ENCODE results near the gene CXADR.

The CXADR gene

GRCh38 chr21:17539743-17540341 lies 27.0 kb downstream of the CXADR start:
- DNase-seq: no peak

- no peak for DNase-seq
Measured at GRCh38 chr21:17540530-17540929, 27.7 kb downstream of the CXADR start.

GRCh38 chr21:17542371-17543011 lies 29.6 kb downstream of the CXADR start:
- peak in 1 of 56 donors; percentile 10 for DNase-seq

- DNase-seq: no peak
Measured at GRCh38 chr21:17545007-17545406, 32.2 kb downstream of the CXADR start.

DNA sequence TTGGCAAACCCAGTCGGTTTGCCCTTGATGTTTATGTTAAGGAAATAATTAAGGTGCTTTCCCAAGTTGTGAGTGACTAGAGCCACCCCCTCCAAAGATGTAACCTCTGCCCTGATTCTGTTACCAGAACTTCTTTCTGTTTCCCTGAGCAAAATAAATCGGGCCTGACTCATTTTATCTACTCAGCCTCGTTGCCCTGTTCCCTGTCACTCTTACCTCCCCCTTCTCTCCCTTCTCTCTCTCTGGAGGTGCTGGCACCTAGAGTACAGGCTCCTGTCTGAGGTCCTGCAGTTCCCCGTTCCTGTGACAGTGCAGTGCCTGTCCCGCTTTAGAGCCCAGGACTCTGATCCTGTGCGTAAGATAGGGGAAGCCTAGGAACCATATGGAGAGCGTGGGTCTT lies 35.4 kb downstream of the CXADR start:
- no peak for DNase-seq

DNA sequence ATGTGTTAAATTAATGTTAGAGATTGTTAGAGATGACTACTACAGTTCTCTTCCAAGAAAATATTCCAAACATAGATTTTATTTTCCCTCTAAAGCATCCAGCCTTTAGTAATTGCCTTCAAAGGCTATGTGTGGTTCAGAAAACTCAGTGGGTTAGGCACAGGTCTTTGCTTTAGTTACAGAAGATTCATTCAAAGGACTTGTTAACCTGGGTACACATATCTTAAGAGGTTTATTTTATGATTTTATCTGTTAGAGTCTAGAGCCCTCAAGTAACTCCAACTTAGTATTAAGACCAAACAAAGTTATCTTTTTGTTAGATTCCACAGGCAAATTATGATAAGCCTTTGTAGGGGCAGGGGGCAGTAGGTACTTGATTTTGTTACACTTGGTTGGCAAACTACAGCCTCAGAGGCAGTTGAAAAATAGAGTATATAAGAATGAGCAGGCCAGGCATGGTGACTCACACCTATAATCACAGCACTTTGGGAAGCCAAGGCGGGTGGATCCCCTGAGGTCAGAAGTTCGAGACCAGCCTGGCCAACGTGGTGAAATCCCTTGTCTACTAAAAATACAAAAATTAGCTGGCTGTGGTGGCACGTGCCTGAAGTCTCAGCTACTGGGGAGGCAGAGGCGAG lies 37.9 kb downstream of the CXADR start:
- DNase-seq: no peak

- DNase-seq: no peak
Measured at GRCh38 chr21:17552410-17552809, 39.6 kb downstream of the CXADR start.

DNA sequence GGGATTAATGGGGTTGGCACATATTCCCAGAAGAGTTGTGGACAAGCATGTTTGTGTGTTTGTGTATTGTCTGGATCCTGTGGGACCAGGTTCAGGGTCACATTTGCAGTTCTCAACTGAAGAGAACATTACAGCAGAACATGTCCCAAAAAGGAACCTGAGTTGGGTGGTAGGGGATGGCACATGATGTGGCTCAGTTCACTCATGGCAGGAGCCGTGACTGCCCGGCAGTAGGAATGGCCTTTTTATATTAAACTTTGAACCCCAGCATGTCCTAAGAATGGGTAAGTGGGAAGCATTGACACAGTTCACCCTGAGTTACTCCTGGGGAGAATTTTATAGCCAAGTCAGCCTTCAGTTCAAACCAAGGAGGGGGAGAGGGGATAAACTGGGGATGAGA lies 41.3 kb downstream of the CXADR start:
- no peak for DNase-seq

DNA sequence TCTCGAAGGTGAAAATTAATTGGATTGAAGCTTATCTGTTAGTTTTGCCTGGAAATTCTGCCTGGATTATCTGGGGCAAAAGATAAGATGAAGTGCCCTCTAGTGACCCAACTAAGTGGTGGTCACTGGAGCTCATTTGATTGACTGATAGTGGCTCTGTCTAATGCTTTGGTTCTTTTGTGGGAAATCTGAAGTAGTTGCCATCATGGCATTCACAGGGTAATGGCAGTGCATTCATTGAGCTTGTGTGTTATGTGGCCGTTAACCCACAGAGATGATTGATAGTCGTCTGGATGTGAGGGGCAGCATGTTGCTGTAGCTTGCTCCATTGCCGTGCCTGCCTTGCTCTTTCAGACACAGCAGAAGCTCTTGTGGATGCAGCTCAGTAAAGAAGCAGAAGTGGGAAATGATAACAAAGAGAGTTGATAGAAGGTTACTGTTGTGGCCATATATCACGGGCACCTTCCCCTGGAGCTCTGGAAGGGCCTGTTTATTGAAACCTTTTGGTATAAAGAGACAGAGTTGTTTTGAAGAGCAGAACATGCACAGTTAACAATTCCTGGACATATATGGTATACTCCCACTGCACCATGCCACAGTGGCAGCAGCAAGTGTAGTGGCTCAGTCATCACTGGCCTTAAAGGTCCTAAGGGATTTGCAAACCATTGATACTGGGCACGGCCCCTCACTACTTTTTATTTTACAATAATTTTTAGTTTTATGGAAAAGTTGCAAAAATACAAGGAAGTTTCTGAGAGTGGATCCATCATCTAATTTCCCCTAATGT lies 42.0 kb downstream of the CXADR start:
- DNase-seq: peak in 19 of 56 donors; percentile 7 to 59 (median 33)

GRCh38 chr21:17560377-17561025 lies 47.7 kb downstream of the CXADR start:
- no peak for DNase-seq

DNA sequence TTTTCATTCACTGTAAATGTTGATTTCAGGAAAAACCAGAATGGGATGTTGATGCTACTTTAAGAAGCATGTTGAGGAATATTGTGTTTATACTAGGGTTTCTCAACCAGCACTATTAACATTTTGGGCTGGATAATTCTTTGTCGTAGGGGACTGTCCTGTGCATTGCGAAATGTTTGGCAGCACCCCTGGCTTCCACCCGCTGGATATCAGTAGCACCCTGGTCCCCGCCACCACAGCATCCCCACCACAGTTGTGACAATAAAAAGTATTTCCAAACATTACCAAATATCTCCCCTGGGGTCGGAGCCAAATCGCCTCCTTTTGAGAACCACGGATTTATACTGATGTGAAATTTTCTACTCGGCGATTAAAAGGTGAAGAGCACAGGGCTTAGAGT lies 57.9 kb downstream of the CXADR start:
- no peak for DNase-seq

- DNase-seq: no peak
Measured at GRCh38 chr21:17572431-17572830, 59.6 kb downstream of the CXADR start.

- DNase-seq: no peak
Measured at GRCh38 chr21:17575076-17575475, 62.2 kb downstream of the CXADR start.

- DNase-seq: no peak
Measured at GRCh38 chr21:17576080-17576835, 63.4 kb downstream of the CXADR start.

DNA sequence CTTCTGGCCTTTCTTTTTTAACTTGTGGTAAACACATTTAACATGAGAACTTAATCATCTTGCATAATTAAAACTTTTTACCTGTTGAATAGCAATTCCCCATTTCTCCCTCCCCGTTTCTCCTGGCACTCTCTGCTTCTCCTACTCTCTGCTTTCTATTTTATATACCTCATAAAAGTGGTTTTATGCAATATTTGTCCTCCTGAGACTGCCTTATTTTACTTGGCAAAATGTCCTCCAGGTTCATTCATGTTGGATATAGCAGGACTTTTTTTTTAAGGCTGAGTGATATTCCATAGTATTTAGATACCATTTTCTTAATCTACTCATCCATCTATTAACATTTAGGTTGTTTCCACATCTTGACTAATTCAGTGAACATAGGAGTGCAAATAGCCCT lies 64.9 kb downstream of the CXADR start:
- DNase-seq: no peak

- DNase-seq: no peak
Measured at GRCh38 chr21:17578162-17578561, 65.3 kb downstream of the CXADR start.

DNA sequence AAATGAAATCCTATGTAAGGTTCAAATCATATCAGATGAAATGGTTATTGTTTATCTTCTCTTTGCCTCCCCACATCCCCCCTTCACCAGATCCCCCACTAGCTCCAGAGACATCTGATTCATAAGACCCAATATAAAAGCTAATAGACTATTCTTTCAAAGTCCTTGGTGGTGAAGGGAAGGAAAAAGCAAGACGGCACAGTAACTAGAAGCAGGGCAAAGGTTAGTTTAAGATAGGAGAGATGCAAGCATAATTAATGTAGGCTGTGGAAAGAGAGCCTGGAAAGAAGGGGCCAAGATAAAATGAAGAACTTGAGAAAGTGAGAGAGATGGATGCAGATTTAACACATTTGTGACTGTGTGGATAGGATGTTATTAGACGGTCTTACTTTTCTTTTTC lies 66.0 kb downstream of the CXADR start:
- DNase-seq: no peak

- DNase-seq: no peak
Measured at GRCh38 chr21:17580319-17580718, 67.5 kb downstream of the CXADR start.

- DNase-seq: no peak
Measured at GRCh38 chr21:17583898-17584297, 71.1 kb downstream of the CXADR start.

DNA sequence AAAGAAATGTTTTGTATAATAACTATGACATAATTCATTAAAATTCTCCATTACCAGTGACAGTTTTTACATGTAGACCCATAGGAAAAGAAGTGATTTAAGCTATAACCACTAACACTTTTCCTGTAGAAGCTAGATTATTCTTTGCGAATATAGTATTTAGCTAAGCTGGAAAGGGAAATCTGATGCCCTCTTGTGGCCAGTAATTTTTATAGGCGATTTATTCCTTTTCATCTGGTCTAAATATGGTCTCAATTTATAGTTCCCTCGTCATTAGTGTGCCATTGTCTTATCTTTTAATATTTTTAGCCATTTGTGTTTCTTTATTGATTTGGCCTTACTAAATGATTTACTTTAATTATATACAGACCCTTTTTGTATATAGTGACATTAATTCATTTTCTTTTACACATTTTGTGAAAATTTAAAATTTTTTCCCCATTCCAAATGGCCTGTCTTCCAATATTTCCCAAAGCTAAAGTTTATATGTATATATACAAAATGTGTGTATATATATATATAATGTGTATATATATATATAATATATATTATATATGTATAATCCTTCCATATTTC lies 73.1 kb downstream of the CXADR start:
- peak in 1 of 56 donors; percentile 62 for DNase-seq

DNA sequence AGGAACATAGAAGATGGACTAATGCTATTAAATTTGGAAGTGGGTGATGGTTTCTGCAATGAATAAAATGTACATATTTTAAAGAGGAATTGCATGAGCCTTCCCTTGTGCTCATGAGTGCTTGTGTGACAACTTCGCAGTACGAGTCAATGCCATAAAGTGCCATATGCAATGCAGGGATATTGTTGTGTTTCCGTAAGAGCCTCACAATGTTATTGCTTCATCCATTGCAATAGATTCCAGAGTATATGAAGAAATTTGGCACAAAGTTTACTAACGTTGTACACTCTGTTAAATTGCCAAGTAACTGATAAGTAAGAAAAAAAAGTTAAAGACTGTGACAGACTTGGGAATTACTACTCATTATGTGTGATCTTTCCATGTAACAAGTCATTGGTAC lies 77.6 kb downstream of the CXADR start:
- DNase-seq: no peak

Data from amygdala (tissue), 56 donors.